ENCODE results near the gene PPP2R2B.

PPP2R2B gene

GRCh38 chr5:146788898-146789297 lies 89.7 kb downstream of the PPP2R2B start:
- Histone ChIP-seq H4K8ac (ENCODE audit: low read depth, low read length) (no peak overlapping the region), H4K5ac (ENCODE audit: low read length) (no peak overlapping the region), H3K4ac (ENCODE audit: low read depth, low read length) (no peak overlapping the region), H3K27me3 (ENCODE audit: insufficient read depth, low read length, poor library complexity) (no peaks in the 10 kb centered on the region), H3K18ac (ENCODE audit: low read length) (no peak overlapping the region), H2BK120ac (ENCODE audit: low read depth, low read length) (no peak overlapping the region), H3K4me2 (ENCODE audit: low read length) (no peak overlapping the region), H3K9ac (ENCODE audit: low read length) (no peak overlapping the region), H3K4me3 (ENCODE audit: low read length) (no peak overlapping the region), H3K79me2 (ENCODE audit: control insufficient read depth, insufficient read depth, low read length) (no peaks in the 10 kb centered on the region), H2BK15ac (replicated peaks; ENCODE audit: low read depth) (no peak overlapping the region), H2BK5ac (ENCODE audit: low read length) (peak overlapping the region; percentile 35), H3K56ac (ENCODE audit: low read length) (peak overlapping the region; percentile 27), H3K79me1 (ENCODE audit: low read length) (no peaks in the 10 kb centered on the region), H3K4me1 (ENCODE audit: control insufficient read depth, low read depth, low read length) (peaks cover 15% of the 10 kb centered on the region), H3K27ac (ENCODE audit: low read depth, low read length) (no peak overlapping the region), H2AK5ac (ENCODE audit: low read length) (no peak overlapping the region), H3K36me3 (ENCODE audit: control insufficient read depth, insufficient read depth, low read length) (no peaks in the 10 kb centered on the region), H3K23ac (ENCODE audit: low read length) (no peak overlapping the region)
- peak; percentile 79 for DNase-seq
- no CpG with 5 or more reads among the region's 2 CpGs for WGBS (ENCODE audit: extremely low coverage, insufficient coverage, low lambda C conversion rate)

GRCh38 chr5:146785065-146785464 lies 93.5 kb downstream of the PPP2R2B start:
- H3K56ac ChIP-seq (ENCODE audit: low read length): peak overlapping the region; percentile 11
- H3K18ac ChIP-seq (ENCODE audit: low read length): no peak overlapping the region
- WGBS (ENCODE audit: extremely low coverage, insufficient coverage, low lambda C conversion rate): no CpG with 5 or more reads among the region's 3 CpGs
- no peak overlapping the region for H2BK120ac ChIP-seq (ENCODE audit: low read depth, low read length)
- peaks cover 10% of the 10 kb centered on the region for H3K4me1 ChIP-seq (ENCODE audit: control insufficient read depth, low read depth, low read length)
- no peak overlapping the region for H3K4me2 ChIP-seq (ENCODE audit: low read length)
- H3K79me2 ChIP-seq (ENCODE audit: control insufficient read depth, insufficient read depth, low read length): no peaks in the 10 kb centered on the region
- no peak overlapping the region for H2AK5ac ChIP-seq (ENCODE audit: low read length)
- H4K5ac ChIP-seq (ENCODE audit: low read length): no peak overlapping the region
- H3K36me3 ChIP-seq (ENCODE audit: control insufficient read depth, insufficient read depth, low read length): no peaks in the 10 kb centered on the region
- H3K27ac ChIP-seq (ENCODE audit: low read depth, low read length): no peak overlapping the region
- H3K27me3 ChIP-seq (ENCODE audit: insufficient read depth, low read length, poor library complexity): no peaks in the 10 kb centered on the region
- H4K8ac ChIP-seq (ENCODE audit: low read depth, low read length): no peak overlapping the region
- no peak overlapping the region for H3K23ac ChIP-seq (ENCODE audit: low read length)
- no peak overlapping the region for H2BK5ac ChIP-seq (ENCODE audit: low read length)
- H3K79me1 ChIP-seq (ENCODE audit: low read length): no peaks in the 10 kb centered on the region
- H3K4me3 ChIP-seq (ENCODE audit: low read length): no peak overlapping the region
- no peak overlapping the region for H3K9ac ChIP-seq (ENCODE audit: low read length)
- no peak overlapping the region for H2BK15ac ChIP-seq (replicated peaks; ENCODE audit: low read depth)
- no peak overlapping the region for H3K4ac ChIP-seq (ENCODE audit: low read depth, low read length)
- peak; percentile 61 for DNase-seq

GRCh38 chr5:146781157-146781556 lies 97.4 kb downstream of the PPP2R2B start:
- Histone ChIP-seq H4K8ac (ENCODE audit: low read depth, low read length) (no peak overlapping the region), H2BK5ac (ENCODE audit: low read length) (no peak overlapping the region), H3K79me1 (ENCODE audit: low read length) (no peaks in the 10 kb centered on the region), H3K56ac (ENCODE audit: low read length) (no peak overlapping the region), H3K4me3 (ENCODE audit: low read length) (no peak overlapping the region), H3K4me2 (ENCODE audit: low read length) (no peak overlapping the region), H4K5ac (ENCODE audit: low read length) (no peak overlapping the region), H3K23ac (ENCODE audit: low read length) (no peak overlapping the region), H2AK5ac (ENCODE audit: low read length) (no peak overlapping the region), H2BK15ac (replicated peaks; ENCODE audit: low read depth) (no peak overlapping the region), H3K4me1 (ENCODE audit: control insufficient read depth, low read depth, low read length) (no peaks in the 10 kb centered on the region), H3K4ac (ENCODE audit: low read depth, low read length) (no peak overlapping the region), H3K9ac (ENCODE audit: low read length) (no peak overlapping the region), H3K27me3 (ENCODE audit: insufficient read depth, low read length, poor library complexity) (no peaks in the 10 kb centered on the region), H3K27ac (ENCODE audit: low read depth, low read length) (no peak overlapping the region), H3K36me3 (ENCODE audit: control insufficient read depth, insufficient read depth, low read length) (no peaks in the 10 kb centered on the region), H3K18ac (ENCODE audit: low read length) (no peak overlapping the region), H3K79me2 (ENCODE audit: control insufficient read depth, insufficient read depth, low read length) (no peaks in the 10 kb centered on the region), H2BK120ac (ENCODE audit: low read depth, low read length) (no peak overlapping the region)
- no peak for DNase-seq
- WGBS (ENCODE audit: extremely low coverage, insufficient coverage, low lambda C conversion rate): no CpG with 5 or more reads among the region's 2 CpGs

GRCh38 chr5:146779211-146779869 lies 99.2 kb downstream of the PPP2R2B start:
- H2BK15ac ChIP-seq (replicated peaks; ENCODE audit: low read depth): no peak overlapping the region
- no peak overlapping the region for H2BK5ac ChIP-seq (ENCODE audit: low read length)
- H3K18ac ChIP-seq (ENCODE audit: low read length): no peak overlapping the region
- no peaks in the 10 kb centered on the region for H3K79me1 ChIP-seq (ENCODE audit: low read length)
- no peaks in the 10 kb centered on the region for H3K4me1 ChIP-seq (ENCODE audit: control insufficient read depth, low read depth, low read length)
- H4K5ac ChIP-seq (ENCODE audit: low read length): no peak overlapping the region
- no peaks in the 10 kb centered on the region for H3K79me2 ChIP-seq (ENCODE audit: control insufficient read depth, insufficient read depth, low read length)
- no peaks in the 10 kb centered on the region for H3K36me3 ChIP-seq (ENCODE audit: control insufficient read depth, insufficient read depth, low read length)
- H4K8ac ChIP-seq (ENCODE audit: low read depth, low read length): no peak overlapping the region
- H3K9ac ChIP-seq (ENCODE audit: low read length): no peak overlapping the region
- no peak overlapping the region for H3K56ac ChIP-seq (ENCODE audit: low read length)
- DNase-seq: no peak
- no peak overlapping the region for H3K4me2 ChIP-seq (ENCODE audit: low read length)
- H3K27ac ChIP-seq (ENCODE audit: low read depth, low read length): no peak overlapping the region
- H3K4me3 ChIP-seq (ENCODE audit: low read length): no peak overlapping the region
- no CpG with 5 or more reads among the region's 10 CpGs for WGBS (ENCODE audit: extremely low coverage, insufficient coverage, low lambda C conversion rate)
- no peak overlapping the region for H2BK120ac ChIP-seq (ENCODE audit: low read depth, low read length)
- H3K23ac ChIP-seq (ENCODE audit: low read length): no peak overlapping the region
- peak overlapping the region; percentile 9 for H3K4ac ChIP-seq (ENCODE audit: low read depth, low read length)
- H2AK5ac ChIP-seq (ENCODE audit: low read length): no peak overlapping the region
- no peaks in the 10 kb centered on the region for H3K27me3 ChIP-seq (ENCODE audit: insufficient read depth, low read length, poor library complexity)

- no peak overlapping the region for H3K56ac ChIP-seq (ENCODE audit: low read length)
- H2BK15ac ChIP-seq (replicated peaks; ENCODE audit: low read depth): no peak overlapping the region
- H3K4me2 ChIP-seq (ENCODE audit: low read length): no peak overlapping the region
- no peak overlapping the region for H4K8ac ChIP-seq (ENCODE audit: low read depth, low read length)
- H2BK120ac ChIP-seq (ENCODE audit: low read depth, low read length): no peak overlapping the region
- H3K27ac ChIP-seq (ENCODE audit: low read depth, low read length): no peak overlapping the region
- H4K5ac ChIP-seq (ENCODE audit: low read length): no peak overlapping the region
- no peaks in the 10 kb centered on the region for H3K4me1 ChIP-seq (ENCODE audit: control insufficient read depth, low read depth, low read length)
- H3K18ac ChIP-seq (ENCODE audit: low read length): peak overlapping the region; percentile 61
- no peaks in the 10 kb centered on the region for H3K79me1 ChIP-seq (ENCODE audit: low read length)
- no peak for DNase-seq
- no peaks in the 10 kb centered on the region for H3K79me2 ChIP-seq (ENCODE audit: control insufficient read depth, insufficient read depth, low read length)
- H2BK5ac ChIP-seq (ENCODE audit: low read length): no peak overlapping the region
- no peak overlapping the region for H3K23ac ChIP-seq (ENCODE audit: low read length)
- peak overlapping the region; percentile 9 for H3K4ac ChIP-seq (ENCODE audit: low read depth, low read length)
- no peak overlapping the region for H3K9ac ChIP-seq (ENCODE audit: low read length)
- no peaks in the 10 kb centered on the region for H3K36me3 ChIP-seq (ENCODE audit: control insufficient read depth, insufficient read depth, low read length)
- no peak overlapping the region for H3K4me3 ChIP-seq (ENCODE audit: low read length)
- no peaks in the 10 kb centered on the region for H3K27me3 ChIP-seq (ENCODE audit: insufficient read depth, low read length, poor library complexity)
- WGBS (ENCODE audit: extremely low coverage, insufficient coverage, low lambda C conversion rate): no CpG with 5 or more reads among the region's 3 CpGs
- no peak overlapping the region for H2AK5ac ChIP-seq (ENCODE audit: low read length)
Measured at GRCh38 chr5:146778795-146779194, 99.8 kb downstream of the PPP2R2B start.

GRCh38 chr5:146778261-146778660 lies 100.3 kb downstream of the PPP2R2B start:
- H3K56ac ChIP-seq (ENCODE audit: low read length): no peak overlapping the region
- no peak overlapping the region for H4K8ac ChIP-seq (ENCODE audit: low read depth, low read length)
- no peaks in the 10 kb centered on the region for H3K36me3 ChIP-seq (ENCODE audit: control insufficient read depth, insufficient read depth, low read length)
- no peak for DNase-seq
- no peak overlapping the region for H2BK5ac ChIP-seq (ENCODE audit: low read length)
- no peak overlapping the region for H2AK5ac ChIP-seq (ENCODE audit: low read length)
- no peak overlapping the region for H3K23ac ChIP-seq (ENCODE audit: low read length)
- no peak overlapping the region for H3K9ac ChIP-seq (ENCODE audit: low read length)
- H2BK15ac ChIP-seq (replicated peaks; ENCODE audit: low read depth): no peak overlapping the region
- no peaks in the 10 kb centered on the region for H3K4me1 ChIP-seq (ENCODE audit: control insufficient read depth, low read depth, low read length)
- H3K4ac ChIP-seq (ENCODE audit: low read depth, low read length): no peak overlapping the region
- H3K4me3 ChIP-seq (ENCODE audit: low read length): no peak overlapping the region
- H4K5ac ChIP-seq (ENCODE audit: low read length): no peak overlapping the region
- H3K27me3 ChIP-seq (ENCODE audit: insufficient read depth, low read length, poor library complexity): no peaks in the 10 kb centered on the region
- H2BK120ac ChIP-seq (ENCODE audit: low read depth, low read length): no peak overlapping the region
- no peak overlapping the region for H3K4me2 ChIP-seq (ENCODE audit: low read length)
- H3K79me2 ChIP-seq (ENCODE audit: control insufficient read depth, insufficient read depth, low read length): no peaks in the 10 kb centered on the region
- no peak overlapping the region for H3K27ac ChIP-seq (ENCODE audit: low read depth, low read length)
- H3K18ac ChIP-seq (ENCODE audit: low read length): no peak overlapping the region
- H3K79me1 ChIP-seq (ENCODE audit: low read length): no peaks in the 10 kb centered on the region

Data from mesendoderm (in vitro differentiated cells).